IMR-90 (cell line): ENCODE results near the gene RAMP3. TPM values are rescaled to one million over a fixed set of nuclear protein-coding genes. Genes with fewer than 3 reads are reported as not detected.
A peak's percentile ranks its signal among the peaks of the same experiment; 100 is the strongest.

Experiments used
- ATAC-seq: fragments of 200-7000 bp; cut with Tn5 transposase; 2 replicates; pipeline ENCODE4 v1.9.1; 2020; ENCODE audit warnings: low read depth, mild to moderate bottlenecking, moderate library complexity
- BruUV-seq: library from RNA; stranded (reverse); fragments of 400-500 nt; replicated peaks from 2 replicates; lab custom pipeline; 2021; lab: Mats Ljungman, UMichigan
- CTCF ChIA-PET: fragments of 300-600 bp; formaldehyde crosslinking; extraction: SDS; loops from one replicate; lab custom pipeline; 2021; ENCODE audit warnings: antibody characterized with exemption; lab: Yijun Ruan, JAX
- POLR2A ChIA-PET: fragments of 300-600 bp; sonication (Branson Sonifier 250); formaldehyde crosslinking; loops from one replicate; lab custom pipeline; 2022; ENCODE audit warnings: antibody characterized with exemption; ENCODE audit not compliant: unreplicated experiment; lab: Charles Lee
- DNase-seq: peaks from one replicate; pipeline ENCODE4 v3.0.0; 2013
- H2AFZ ChIP-seq: replicated peaks from 2 replicates; pipeline ENCODE3; 2013; ENCODE audit warnings: low read length, mild to moderate bottlenecking; ENCODE audit not compliant: poor library complexity
- H2AK5ac ChIP-seq: 2 replicates; pipeline ENCODE4 v1.6.1; 2013; ENCODE audit warnings: low read depth, low read length, inconsistent platforms
- H2AK9ac ChIP-seq: replicated peaks from 2 replicates; pipeline ENCODE3; 2013; ENCODE audit warnings: mild to moderate bottlenecking, low read depth, low read length, moderate library complexity; ENCODE audit not compliant: poor library complexity
- H2BK120ac ChIP-seq: 2 replicates; pipeline ENCODE4 v1.6.1; 2013; ENCODE audit warnings: low read depth, low read length, inconsistent platforms
- H2BK15ac ChIP-seq: 3 replicates; pipeline ENCODE4 v1.6.1; 2013; ENCODE audit warnings: low read depth, low read length, inconsistent platforms
- H2BK20ac ChIP-seq: 2 replicates; pipeline ENCODE4 v1.6.1; 2013; ENCODE audit warnings: low read depth, mild to moderate bottlenecking, inconsistent platforms, low read length, moderate library complexity
- H2BK5ac ChIP-seq: 2 replicates; pipeline ENCODE4 v1.6.1; 2013; ENCODE audit warnings: mild to moderate bottlenecking, low read depth, low read length, inconsistent platforms; ENCODE audit not compliant: poor library complexity, severe bottlenecking
- H3K14ac ChIP-seq: replicated peaks from 2 replicates; pipeline ENCODE4 v1.6.1; 2013; ENCODE audit warnings: low read depth, low read length, inconsistent platforms
- H3K18ac ChIP-seq: 2 replicates; pipeline ENCODE4 v1.6.1; 2013; ENCODE audit warnings: low read depth, low read length, control low read depth
- H3K23ac ChIP-seq: 2 replicates; pipeline ENCODE4 v1.6.1; 2013; ENCODE audit warnings: low read depth, low read length, inconsistent platforms
- H3K27ac ChIP-seq: 2 replicates; pipeline ENCODE4 v1.5.1; 2013; ENCODE audit warnings: mild to moderate bottlenecking, control low read depth, low read length; ENCODE audit not compliant: insufficient read depth
- H3K27me3 ChIP-seq: 2 replicates; pipeline ENCODE4 v1.6.1; 2013; ENCODE audit warnings: low read length; ENCODE audit not compliant: control insufficient read depth, insufficient read depth
- H3K36me3 ChIP-seq: 2 replicates; pipeline ENCODE4 v1.6.1; 2013; ENCODE audit warnings: low read length, mixed read lengths; ENCODE audit not compliant: control insufficient read depth, insufficient read depth
- H3K4ac ChIP-seq: 2 replicates; pipeline ENCODE4 v1.6.1; 2013; ENCODE audit warnings: low read depth, low read length, inconsistent platforms
- H3K4me1 ChIP-seq: 2 replicates; pipeline ENCODE4 v1.6.1; 2013; ENCODE audit warnings: low read length, mixed read lengths; ENCODE audit not compliant: control insufficient read depth, insufficient read depth
- H3K4me2 ChIP-seq: 2 replicates; pipeline ENCODE4 v1.6.1; 2013; ENCODE audit warnings: low read depth, mild to moderate bottlenecking, control low read depth, low read length, moderate library complexity
- H3K4me3 ChIP-seq: 2 replicates; pipeline ENCODE4 v1.5.1; 2013; ENCODE audit warnings: low read depth, mild to moderate bottlenecking, control low read depth, low read length, moderate library complexity; ENCODE audit not compliant: insufficient read depth
- H3K56ac ChIP-seq: 2 replicates; pipeline ENCODE4 v1.6.1; 2013; ENCODE audit warnings: low read length, inconsistent platforms; ENCODE audit not compliant: insufficient read depth; ENCODE audit errors: extremely low read depth
- H3K79me1 ChIP-seq, 2 experiments: 2 replicates each; pipeline ENCODE4 v1.6.1; 2013; ENCODE audit warnings: low read length in 2 of 2, inconsistent platforms in 1 of 2, low read depth in 1 of 2
- H3K9ac ChIP-seq: 2 replicates; pipeline ENCODE4 v1.6.1; 2013; ENCODE audit warnings: low read depth, low read length, control low read depth
- H3K9me1 ChIP-seq: 2 replicates; pipeline ENCODE4 v1.6.1; 2013; ENCODE audit warnings: low read length, inconsistent platforms; ENCODE audit not compliant: insufficient read depth
- H3K9me3 ChIP-seq: 2 replicates; pipeline ENCODE4 v1.6.1; 2013; ENCODE audit warnings: low read length; ENCODE audit not compliant: control insufficient read depth, insufficient read depth
- H4K20me1 ChIP-seq: 2 replicates; pipeline ENCODE4 v1.6.1; 2013; ENCODE audit warnings: low read length, inconsistent platforms; ENCODE audit not compliant: insufficient read depth
- H4K5ac ChIP-seq: 2 replicates; pipeline ENCODE4 v1.6.1; 2013; ENCODE audit warnings: mild to moderate bottlenecking, low read depth, low read length, control low read depth
- H4K8ac ChIP-seq, 2 experiments: 2 replicates each; pipeline ENCODE4 v1.6.1; 2013; ENCODE audit warnings: low read depth in 2 of 2, low read length in 2 of 2, control low read depth in 1 of 2, inconsistent platforms in 1 of 2
- H4K91ac ChIP-seq: 2 replicates; pipeline ENCODE4 v1.6.1; 2013; ENCODE audit warnings: low read depth, low read length, inconsistent platforms; ENCODE audit not compliant: insufficient read depth
- BHLHE40 ChIP-seq: fragments of 150-350 bp; IDR thresholded peaks from 2 replicates; pipeline ENCODE4 v1.6.1; 2016; ENCODE audit warnings: mild to moderate bottlenecking, low read depth, low read length
- CEBPB ChIP-seq: IDR thresholded peaks from 2 replicates; pipeline ENCODE4 v1.6.1; 2012; ENCODE audit warnings: low read depth, low read length, improper control_type of control experiment
- CHD1 ChIP-seq: IDR thresholded peaks from 2 replicates; pipeline ENCODE4 v1.6.1; 2012; ENCODE audit warnings: low read depth, low read length, improper control_type of control experiment
- FOS ChIP-seq: fragments of 150-350 bp; IDR thresholded peaks from 2 replicates; pipeline ENCODE4 v1.6.1; 2016; ENCODE audit warnings: low read depth, low read length
- MAFK ChIP-seq: IDR thresholded peaks from 2 replicates; pipeline ENCODE4 v1.6.1; 2012; ENCODE audit warnings: low read depth, low read length, improper control_type of control experiment
- MAZ ChIP-seq: IDR thresholded peaks from 2 replicates; pipeline ENCODE4 v1.6.1; 2012; ENCODE audit warnings: low read depth, mild to moderate bottlenecking, low read length, improper control_type of control experiment, moderate library complexity, borderline replicate concordance
- NFE2L2 ChIP-seq: fragments of 150-350 bp; IDR thresholded peaks from 2 replicates; pipeline ENCODE4 v1.6.1; 2016; ENCODE audit warnings: low read depth, mild to moderate bottlenecking, low read length
- POLR2A ChIP-seq: IDR thresholded peaks from 2 replicates; pipeline ENCODE4 v1.6.1; 2012; ENCODE audit warnings: mild to moderate bottlenecking, low read depth, low read length
- RAD21 ChIP-seq: IDR thresholded peaks from 2 replicates; pipeline ENCODE4 v1.6.1; 2012; ENCODE audit warnings: low read length, improper control_type of control experiment
- RCOR1 ChIP-seq: IDR thresholded peaks from 2 replicates; pipeline ENCODE4 v1.6.1; 2012; ENCODE audit warnings: mild to moderate bottlenecking, low read length, improper control_type of control experiment; ENCODE audit not compliant: insufficient replicate concordance
- RFX5 ChIP-seq: IDR thresholded peaks from 2 replicates; pipeline ENCODE4 v1.8.0; 2012; ENCODE audit warnings: low read depth, mild to moderate bottlenecking, low read length, moderate library complexity
- SMC3 ChIP-seq: fragments of 150-350 bp; IDR thresholded peaks from 2 replicates; pipeline ENCODE4 v1.6.1; 2016; ENCODE audit warnings: low read depth, mild to moderate bottlenecking, antibody characterized with exemption, low read length, moderate library complexity
- whole genome bisulfite sequencing, 2 experiments: methylation state at CpG; one replicate each; pipeline versions ENCODE4 v1.1.5 to v1.1.7; 2013; ENCODE audit warnings: missing lambda C conversion rate in 2 of 2; ENCODE audit not compliant: insufficient read length in 1 of 2; ENCODE audit errors: extremely low coverage in 2 of 2; 5-methylcytosine and 5-hydroxymethylcytosine counted together
- dilution Hi-C: fragments of 300-500 bp; cut with HindIII; formaldehyde crosslinking; loops from one replicate; pipeline ENCODE4 v1.14.3; 2018; ENCODE audit warnings: low sequenced_read_pairs; ENCODE audit not compliant: unreplicated experiment
- in situ Hi-C: fragments of 300-500 bp; cut with MboI; formaldehyde crosslinking; loops from 3 replicates; pipeline ENCODE4 v1.14.3; 2019; ENCODE audit warnings: low sequenced_read_pairs, inconsistent platforms, mixed read lengths
- intact Hi-C: fragments of 100-400 bp; cut with micrococcal nuclease; formaldehyde crosslinking; loops from 2 replicates; pipeline ENCODE4 v1.10.0; 2022
- polyA plus RNA-seq, 3 experiments: library from polyadenylated mRNA; depleted of rRNA; stranded (reverse); fragments of >200 nt; gene quantifications; 2 replicates each; pipeline ENCODE4 v1.2.3, GENCODE V29; 2012; ENCODE audit warnings: low replicate concordance in 1 of 3
- total RNA-seq: library from RNA; depleted of rRNA; stranded (reverse); fragments of >200 nt; gene quantifications from 2 replicates; pipeline ENCODE4 v1.2.3, GENCODE V29; 2012
- TF ChIP-seq, protein P1 (sequence below): conservative IDR thresholded peaks from 2 replicates; pipeline ENCODE4 v1.5.1; 2012; ENCODE audit warnings: mild to moderate bottlenecking, low read depth, low read length, improper control_type of control experiment
- TF ChIP-seq, protein P2 (sequence below): fragments of 150-350 bp; IDR thresholded peaks from 2 replicates; pipeline ENCODE4 v1.6.1; 2016; ENCODE audit warnings: low read depth, mild to moderate bottlenecking, low read length, moderate library complexity, borderline replicate concordance
- TF ChIP-seq, protein P3 (sequence below): fragments of 150-350 bp; IDR thresholded peaks from 2 replicates; pipeline ENCODE4 v1.6.1; 2017; ENCODE audit warnings: mild to moderate bottlenecking, antibody characterized with exemption, low read length, low read depth

The RAMP3 gene
- total and polyA plus RNA-seq, 2 of the 4 experiments (the other 2 are of a cell fraction): not detected

DNA sequence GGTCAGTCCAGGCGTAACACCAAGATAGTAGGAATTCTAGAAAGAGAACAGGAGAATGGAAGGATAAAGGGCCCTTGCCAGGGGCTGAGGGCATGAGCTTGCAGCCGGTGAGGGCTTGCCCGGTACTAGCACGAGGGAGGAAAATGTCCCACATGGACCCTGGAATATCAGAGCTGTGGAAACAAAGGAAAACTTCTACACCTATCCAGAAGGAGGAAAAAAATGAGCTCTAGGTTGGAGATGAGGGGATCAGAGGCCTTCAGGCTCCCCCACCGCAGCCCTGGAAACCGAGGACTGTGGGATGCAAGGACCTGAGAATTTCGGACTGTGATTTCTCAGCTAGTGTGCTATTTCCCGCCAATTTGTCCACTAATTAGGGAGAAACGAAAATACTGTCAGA is 22.1 kb downstream of the RAMP3 start:
- WGBS, 2 experiments: 55% methylated on average over 5 of the region's 9 CpGs; no CpG with 5 or more reads in 1 of the 2 experiments
- no peaks in the 10 kb centered on the region for H3K4me1 ChIP-seq
- no peak for DNase-seq

More for the DNA sequence above, 22.1 kb downstream of the RAMP3 start:
- Histone ChIP-seq H3K9me3 (no peaks in the 10 kb centered on the region), H3K14ac (no peak overlapping the region), H2BK5ac (no peak overlapping the region), H3K9me1 (no peaks in the 10 kb centered on the region; the same call in 1 of the 2 replicates), H2AFZ (no peak overlapping the region), H3K18ac (no peak overlapping the region), H3K27me3 (peaks cover 29% of the 10 kb centered on the region; the same call in 1 of the 2 replicates), H4K8ac (no peak overlapping the region), H4K20me1 (no peaks in the 10 kb centered on the region), H3K23ac (no peak overlapping the region), H2AK9ac (peak overlapping the region; percentile 42), H3K56ac (no peak overlapping the region), H4K91ac (no peak overlapping the region), H3K4ac (no peak overlapping the region), H2AK5ac (no peak overlapping the region), H2BK20ac (no peak overlapping the region), H3K36me3 (no peaks in the 10 kb centered on the region), H3K79me1 (no peaks in the 10 kb centered on the region), H4K5ac (no peak overlapping the region), H2BK120ac (no peak overlapping the region), H3K27ac (no peak overlapping the region), H3K4me3 (no peak overlapping the region), H2BK15ac (no peak overlapping the region), H3K9ac (no peak overlapping the region), H3K4me2 (no peak overlapping the region)
- no peak for ATAC-seq
- in situ Hi-C loops (no loop called here), dilution Hi-C loops (no loop called here), intact Hi-C loops (no loop called here)
- POLR2A ChIA-PET: no interaction called here
- CTCF ChIA-PET: no interaction called here
- TF ChIP-seq NFE2L2 (no peak), RAD21 (no peak), POLR2A (no peak), MAFK (no peak), MAZ (no peak), RFX5 (no peak), BHLHE40 (no peak), CHD1 (no peak), RCOR1 (no peak), CEBPB (no peak), SMC3 (no peak), FOS (no peak)
- TF ChIP-seq, protein P1, sequence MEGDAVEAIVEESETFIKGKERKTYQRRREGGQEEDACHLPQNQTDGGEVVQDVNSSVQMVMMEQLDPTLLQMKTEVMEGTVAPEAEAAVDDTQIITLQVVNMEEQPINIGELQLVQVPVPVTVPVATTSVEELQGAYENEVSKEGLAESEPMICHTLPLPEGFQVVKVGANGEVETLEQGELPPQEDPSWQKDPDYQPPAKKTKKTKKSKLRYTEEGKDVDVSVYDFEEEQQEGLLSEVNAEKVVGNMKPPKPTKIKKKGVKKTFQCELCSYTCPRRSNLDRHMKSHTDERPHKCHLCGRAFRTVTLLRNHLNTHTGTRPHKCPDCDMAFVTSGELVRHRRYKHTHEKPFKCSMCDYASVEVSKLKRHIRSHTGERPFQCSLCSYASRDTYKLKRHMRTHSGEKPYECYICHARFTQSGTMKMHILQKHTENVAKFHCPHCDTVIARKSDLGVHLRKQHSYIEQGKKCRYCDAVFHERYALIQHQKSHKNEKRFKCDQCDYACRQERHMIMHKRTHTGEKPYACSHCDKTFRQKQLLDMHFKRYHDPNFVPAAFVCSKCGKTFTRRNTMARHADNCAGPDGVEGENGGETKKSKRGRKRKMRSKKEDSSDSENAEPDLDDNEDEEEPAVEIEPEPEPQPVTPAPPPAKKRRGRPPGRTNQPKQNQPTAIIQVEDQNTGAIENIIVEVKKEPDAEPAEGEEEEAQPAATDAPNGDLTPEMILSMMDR: no peak
- TF ChIP-seq, protein P2, sequence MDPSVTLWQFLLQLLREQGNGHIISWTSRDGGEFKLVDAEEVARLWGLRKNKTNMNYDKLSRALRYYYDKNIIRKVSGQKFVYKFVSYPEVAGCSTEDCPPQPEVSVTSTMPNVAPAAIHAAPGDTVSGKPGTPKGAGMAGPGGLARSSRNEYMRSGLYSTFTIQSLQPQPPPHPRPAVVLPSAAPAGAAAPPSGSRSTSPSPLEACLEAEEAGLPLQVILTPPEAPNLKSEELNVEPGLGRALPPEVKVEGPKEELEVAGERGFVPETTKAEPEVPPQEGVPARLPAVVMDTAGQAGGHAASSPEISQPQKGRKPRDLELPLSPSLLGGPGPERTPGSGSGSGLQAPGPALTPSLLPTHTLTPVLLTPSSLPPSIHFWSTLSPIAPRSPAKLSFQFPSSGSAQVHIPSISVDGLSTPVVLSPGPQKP: no peak
- TF ChIP-seq, protein P3, sequence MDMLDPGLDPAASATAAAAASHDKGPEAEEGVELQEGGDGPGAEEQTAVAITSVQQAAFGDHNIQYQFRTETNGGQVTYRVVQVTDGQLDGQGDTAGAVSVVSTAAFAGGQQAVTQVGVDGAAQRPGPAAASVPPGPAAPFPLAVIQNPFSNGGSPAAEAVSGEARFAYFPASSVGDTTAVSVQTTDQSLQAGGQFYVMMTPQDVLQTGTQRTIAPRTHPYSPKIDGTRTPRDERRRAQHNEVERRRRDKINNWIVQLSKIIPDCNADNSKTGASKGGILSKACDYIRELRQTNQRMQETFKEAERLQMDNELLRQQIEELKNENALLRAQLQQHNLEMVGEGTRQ: no peak
- no TSS peak for BruUV-seq
